OCI-LY7 (cell line): ENCODE results near the gene RTKN2.

Source experiments
- CTCF ChIP-seq: fragments of 200-600 bp; sonication (generic); conservative IDR thresholded peaks from 2 replicates; pipeline ENCODE4 v1.5.1; 2014; ENCODE audit warnings: mild to moderate bottlenecking, antibody characterized with exemption, low read length, moderate library complexity, mixed read lengths
- EZH2phosphoT487 ChIP-seq: fragments of 200-600 bp; sonication (generic); IDR thresholded peaks from 2 replicates; pipeline ENCODE4 v1.6.1; 2018; ENCODE audit warnings: low read depth, borderline replicate concordance, mild to moderate bottlenecking, mixed run types, antibody characterized with exemption, low read length, moderate library complexity, mixed read lengths

GRCh38 chr10:62180677-62181076 is 88.0 kb downstream of the RTKN2 start:
- TF ChIP-seq CTCF (no peak), EZH2phosphoT487 (no peak)
